ENCODE measurements around the gene PDE4A.
A peak's percentile ranks its signal among the peaks of the same experiment; 100 is the strongest.

PDE4A gene

DNA sequence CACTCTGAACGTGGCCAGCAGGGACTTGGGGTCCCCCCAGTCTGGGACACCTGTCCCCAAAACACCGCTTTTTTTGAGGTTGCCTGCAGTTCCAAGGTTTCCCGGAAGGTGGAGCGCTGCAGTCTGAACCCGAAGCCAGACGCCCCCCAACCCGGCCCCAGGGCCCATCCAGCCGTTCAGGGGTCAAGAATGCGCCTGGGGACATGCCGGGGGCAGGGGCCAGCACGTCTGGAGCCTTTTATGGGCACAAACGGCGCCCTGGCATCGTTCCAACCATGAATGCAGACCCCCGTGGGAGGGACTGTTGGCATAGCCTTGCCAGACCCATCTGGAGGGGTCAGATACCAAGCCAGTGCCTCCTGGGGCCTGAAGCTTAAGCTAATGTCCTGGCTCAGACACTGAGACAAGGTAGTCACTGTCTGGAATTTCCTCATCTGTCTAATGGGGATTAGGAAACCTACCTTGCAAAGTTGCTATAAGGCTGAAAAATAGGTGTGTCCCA is 90.0 kb downstream of the PDE4A start:
- no peak for FAIRE-seq
- DNase-seq (ENCODE audit: insufficient read length, low spot score): no peak
- no peak for TF ChIP-seq POLR2A (IDR thresholded peaks at IDR 0.05; ENCODE audit: low read depth, low read length)

GRCh38 chr19:10513223-10513622 is 92.9 kb downstream of the PDE4A start:
- no peak for FAIRE-seq
- no peak for DNase-seq (ENCODE audit: insufficient read length, low spot score)
- TF ChIP-seq POLR2A (IDR thresholded peaks at IDR 0.05; ENCODE audit: low read depth, low read length): no peak

GRCh38 chr19:10514211-10515145 is 94.1 kb downstream of the PDE4A start:
- FAIRE-seq (no peak), DNase-seq (ENCODE audit: insufficient read length, low spot score) (no peak)
- TF ChIP-seq POLR2A (IDR thresholded peaks at IDR 0.05; ENCODE audit: low read depth, low read length): no peak

- FAIRE-seq (no peak), DNase-seq (ENCODE audit: insufficient read length, low spot score) (no peak)
- no peak for TF ChIP-seq POLR2A (IDR thresholded peaks at IDR 0.05; ENCODE audit: low read depth, low read length)
Observed at GRCh38 chr19:10516064-10516385, 95.7 kb downstream of the PDE4A start.

DNA sequence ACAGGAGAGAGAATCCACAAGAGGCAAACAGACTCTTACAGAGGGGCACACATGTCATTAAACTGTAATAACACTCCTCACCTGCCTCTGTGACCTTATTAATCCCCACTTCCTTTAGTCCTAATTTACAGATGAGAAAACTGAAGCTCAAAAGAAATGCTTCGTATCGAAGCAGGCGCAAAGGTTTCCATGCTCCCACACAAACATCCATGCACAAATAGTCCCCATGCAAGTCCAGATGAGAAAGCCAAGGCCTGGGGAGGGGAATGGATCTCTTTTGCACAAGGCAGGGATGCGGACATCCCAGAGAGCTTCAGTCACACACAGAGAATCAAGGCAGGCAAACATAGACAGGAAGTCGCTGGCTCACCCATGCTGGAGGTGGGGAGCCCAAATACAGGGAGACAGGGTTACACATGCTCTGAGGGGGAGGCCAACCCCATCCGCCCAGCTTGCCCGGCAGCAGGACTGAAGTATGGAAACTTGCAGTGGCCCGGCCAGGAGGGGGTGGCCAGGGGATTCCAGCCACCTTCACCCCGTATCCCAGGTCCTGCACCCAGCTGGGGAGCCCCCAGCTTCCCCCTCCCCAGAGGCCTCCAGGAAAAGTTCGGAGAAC is 96.4 kb downstream of the PDE4A start:
- DNase-seq (ENCODE audit: insufficient read length, low spot score): peak; percentile 88
- TF ChIP-seq POLR2A (IDR thresholded peaks at IDR 0.05; ENCODE audit: low read depth, low read length): no peak
- FAIRE-seq: no peak

DNA sequence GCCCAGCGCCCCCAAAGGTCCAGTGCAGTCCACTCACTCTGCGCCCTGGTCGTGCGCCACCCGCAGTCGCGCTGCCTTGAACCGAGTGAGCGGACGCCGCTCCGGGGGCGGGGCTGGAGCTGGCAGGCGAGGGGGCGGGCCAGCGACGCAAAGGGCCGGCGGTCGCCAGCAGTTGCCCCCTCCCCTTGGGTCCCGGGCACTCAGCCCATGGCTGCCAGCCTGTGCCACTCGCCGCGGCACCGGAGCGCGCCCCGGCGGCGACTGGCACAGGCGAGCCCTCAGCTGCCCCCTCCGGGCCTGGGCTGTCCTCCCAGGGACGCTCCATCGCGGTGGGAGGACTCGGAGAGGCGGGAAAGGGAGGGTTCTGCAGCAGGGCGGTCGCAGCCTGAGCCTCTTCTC is 97.0 kb downstream of the PDE4A start, which contains the start of gene S1PR5:
Gene S1PR5 (minus strand): TSS at position 87 of the 399 bp plus-strand sequence. CDS start 2,436 bp downstream, outside the sequence.
- FAIRE-seq: no peak
- TF ChIP-seq POLR2A (IDR thresholded peaks at IDR 0.05; ENCODE audit: low read depth, low read length): peak; percentile 34; the same call in 1 of the 2 replicates
- peak; percentile 74 for DNase-seq (ENCODE audit: insufficient read length, low spot score)

- DNase-seq (ENCODE audit: insufficient read length, low spot score) (peak; percentile 83), FAIRE-seq (no peak)
Observed at GRCh38 chr19:10517760-10518443, 97.6 kb downstream of the PDE4A start.

GRCh38 chr19:10518444-10519361 is 98.4 kb downstream of the PDE4A start:
- no peak for TF ChIP-seq POLR2A (IDR thresholded peaks at IDR 0.05; ENCODE audit: low read depth, low read length)
- DNase-seq (ENCODE audit: insufficient read length, low spot score) (no peak), FAIRE-seq (no peak)

More at GRCh38 chr19:10517760-10518443, 97.6 kb downstream of the PDE4A start:
- no peak for TF ChIP-seq POLR2A (IDR thresholded peaks at IDR 0.05; ENCODE audit: low read depth, low read length)
